GM06990 (cell line): ENCODE results near the gene INO80E.

Experiments used
- DNase-seq: peaks from one replicate; pipeline ENCODE4 v3.0.0-alpha.2; 2011; ENCODE audit not compliant: insufficient read length; ENCODE audit errors: extremely low read depth
- H3K27me3 ChIP-seq: replicated peaks from 2 replicates; pipeline ENCODE4 v1.6.0; 2011; ENCODE audit warnings: low read length; ENCODE audit not compliant: control insufficient read depth, insufficient read depth
- H3K36me3 ChIP-seq: 2 replicates; pipeline ENCODE4 v1.5.1; 2011; ENCODE audit warnings: low read length; ENCODE audit not compliant: control insufficient read depth, insufficient read depth
- H3K4me3 ChIP-seq: replicated peaks from 2 replicates; pipeline ENCODE4 v1.5.1; 2011; ENCODE audit warnings: low read depth, mild to moderate bottlenecking, control low read depth, low read length
- CTCF ChIP-seq: IDR thresholded peaks from 2 replicates; pipeline ENCODE4 v1.5.1; 2011; ENCODE audit warnings: low read length, control low read depth, mild to moderate bottlenecking, inconsistent platforms; ENCODE audit not compliant: insufficient read depth, poor library complexity, severe bottlenecking

Gene INO80E

DNA sequence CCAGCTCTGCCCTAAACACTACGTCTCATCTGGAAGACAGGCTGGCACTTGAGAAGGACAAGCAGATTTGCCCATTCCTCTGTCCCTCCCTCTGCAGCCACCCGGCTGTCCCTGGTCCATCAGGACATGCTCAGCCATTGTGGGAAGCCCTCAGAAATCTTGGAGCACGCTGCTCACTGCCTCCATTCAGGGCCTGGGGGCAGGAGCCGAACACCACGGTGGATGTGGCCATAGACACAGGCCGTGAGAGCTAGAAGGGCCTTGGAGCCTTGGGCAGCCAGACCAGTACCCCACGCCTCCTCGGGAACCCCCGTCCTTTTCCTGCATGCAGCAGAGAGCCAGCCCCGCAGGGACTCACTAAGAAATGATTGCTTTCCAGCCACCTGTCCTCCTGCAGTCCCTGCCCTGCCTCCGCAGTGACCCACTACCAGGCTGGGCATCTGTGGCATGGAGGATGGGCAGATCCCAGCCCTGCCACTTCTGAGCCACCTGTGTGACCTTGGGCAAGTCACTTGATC lies 11.4 kb downstream of the INO80E start:
- Histone ChIP-seq H3K36me3 (peaks cover 4% of the 10 kb centered on the region), H3K4me3 (no peak overlapping the region), H3K27me3 (no peaks in the 10 kb centered on the region; the same call in 1 of the 2 replicates)
- TF ChIP-seq CTCF = no peak
- no peak for DNase-seq

DNA sequence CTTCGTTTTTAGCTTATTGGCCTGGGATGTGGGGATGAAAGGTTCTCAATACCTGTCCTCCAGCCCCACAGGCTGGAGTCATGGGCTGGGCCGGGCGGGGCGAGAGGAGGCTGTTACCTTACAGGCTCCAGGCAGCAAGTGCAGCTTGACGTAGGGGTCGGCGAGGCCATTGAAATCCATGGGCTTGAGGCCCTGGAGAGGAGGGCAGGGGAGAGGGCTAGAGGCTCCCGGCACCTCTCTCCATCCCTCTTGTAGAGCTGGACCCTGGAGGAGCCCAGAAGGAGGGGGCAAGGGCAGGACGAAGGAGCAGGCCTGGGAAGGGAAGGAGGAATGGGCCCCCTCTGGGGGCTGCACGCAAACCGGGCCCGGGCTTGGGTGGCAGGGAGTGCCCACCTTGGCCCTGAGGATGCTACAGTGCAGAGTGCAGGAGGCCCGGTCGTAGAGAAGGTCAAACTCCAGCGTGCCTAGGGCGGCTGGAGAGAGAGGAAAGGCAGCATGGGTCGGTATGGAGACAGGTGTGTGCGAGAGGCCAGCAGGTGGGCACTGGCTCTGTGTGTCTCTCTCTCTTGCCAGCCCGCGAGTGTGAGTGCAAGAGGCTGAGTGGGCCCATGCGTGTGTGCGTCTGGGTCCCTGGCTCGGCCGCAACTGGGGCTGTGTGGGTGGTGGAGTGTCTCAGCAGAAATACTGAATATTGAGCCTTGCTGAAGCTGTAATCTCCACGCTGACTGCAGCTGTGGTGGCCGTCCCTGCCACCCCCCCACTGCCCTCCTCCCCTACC lies 13.2 kb downstream of the INO80E start:
- no peaks in the 10 kb centered on the region; the same call in 1 of the 2 replicates for H3K27me3 ChIP-seq
- no peak for DNase-seq
- H3K4me3 ChIP-seq = no peak overlapping the region
- H3K36me3 ChIP-seq = no peaks in the 10 kb centered on the region
- no peak for TF ChIP-seq CTCF

DNA sequence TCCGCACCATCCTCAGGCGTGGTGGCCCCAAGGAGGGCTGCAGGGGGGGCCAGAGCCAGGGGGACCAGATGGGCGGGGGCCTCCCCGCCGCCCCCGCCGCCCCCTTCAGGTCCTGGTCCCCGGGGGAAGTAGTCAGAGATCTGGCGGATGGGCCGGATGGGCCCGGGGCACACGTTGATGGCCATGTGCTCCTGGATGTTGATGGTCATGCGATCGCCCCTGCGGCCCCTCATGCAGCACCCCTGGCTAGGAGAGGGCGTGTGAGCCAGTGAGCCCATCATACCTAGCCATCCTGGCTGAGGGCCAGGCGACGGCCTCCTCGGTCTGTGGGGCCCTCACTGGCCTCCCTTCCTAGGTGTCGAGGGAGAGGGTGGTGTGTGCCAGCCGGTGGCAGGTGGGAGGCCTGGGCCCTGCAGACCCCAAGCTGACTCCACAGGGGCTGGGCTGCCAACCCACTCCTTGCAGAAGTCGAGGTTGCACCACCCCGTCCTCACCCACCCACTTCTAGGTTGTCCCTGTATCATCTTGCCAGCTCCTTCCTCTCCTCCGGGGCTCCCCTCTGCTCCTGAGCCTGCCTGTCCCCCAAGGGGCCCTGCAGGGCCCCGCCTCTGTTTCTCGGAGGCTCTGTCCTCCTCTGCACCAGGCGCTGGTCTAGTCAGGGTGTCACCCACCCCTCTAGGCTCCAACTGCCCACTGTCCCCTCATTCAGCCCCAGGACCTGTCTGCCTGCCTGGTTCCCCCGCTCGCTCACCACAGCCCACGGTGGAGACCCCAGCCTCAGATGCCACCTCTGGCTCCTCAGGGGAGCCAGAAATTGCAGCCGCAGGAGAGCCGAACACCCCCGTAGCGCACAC lies 14.2 kb downstream of the INO80E start:
- H3K4me3 ChIP-seq = no peak overlapping the region; the same call in 1 of the 2 replicates
- no peaks in the 10 kb centered on the region; the same call in 1 of the 2 replicates for H3K27me3 ChIP-seq
- no peak for TF ChIP-seq CTCF
- no peaks in the 10 kb centered on the region for H3K36me3 ChIP-seq
- no peak for DNase-seq

- no peak for TF ChIP-seq CTCF
- peak within 1 kb of the TSS; percentile 54 for H3K4me3 ChIP-seq
- H3K36me3 ChIP-seq = no peaks in the 10 kb centered on the region
- H3K27me3 ChIP-seq = no peaks in the 10 kb centered on the region; the same call in 1 of the 2 replicates
- no peak for DNase-seq
These were observed 15.0 kb downstream of the INO80E start, which contains the start of gene DOC2A for GRCh38 chr16:30010844-30011713. DOC2A (minus strand) TSS chr16:30011027; CDS start chr16:30010222, 805 bp downstream.
